GM10266 (cell line): Measurements from ENCODE around the gene ZNF69.
"Not testable (repeated sequence)": the region's sequence is repeated elsewhere in the genome, so short reads cannot be mapped to it uniquely, and the experiment has no call there.

Experiments
- DNase-seq: peaks from one replicate; pipeline ENCODE4 v3.0.0; 2012; ENCODE audit errors: extremely low spot score
- TF ChIP-seq, protein P1 (sequence below): IDR thresholded peaks from 2 replicates; pipeline ENCODE4 v1.5.1; 2012; ENCODE audit warnings: mild to moderate bottlenecking, low read depth; ENCODE audit not compliant: control insufficient read depth, insufficient read depth; ENCODE audit errors: missing control alignments

ZNF69 gene

DNA sequence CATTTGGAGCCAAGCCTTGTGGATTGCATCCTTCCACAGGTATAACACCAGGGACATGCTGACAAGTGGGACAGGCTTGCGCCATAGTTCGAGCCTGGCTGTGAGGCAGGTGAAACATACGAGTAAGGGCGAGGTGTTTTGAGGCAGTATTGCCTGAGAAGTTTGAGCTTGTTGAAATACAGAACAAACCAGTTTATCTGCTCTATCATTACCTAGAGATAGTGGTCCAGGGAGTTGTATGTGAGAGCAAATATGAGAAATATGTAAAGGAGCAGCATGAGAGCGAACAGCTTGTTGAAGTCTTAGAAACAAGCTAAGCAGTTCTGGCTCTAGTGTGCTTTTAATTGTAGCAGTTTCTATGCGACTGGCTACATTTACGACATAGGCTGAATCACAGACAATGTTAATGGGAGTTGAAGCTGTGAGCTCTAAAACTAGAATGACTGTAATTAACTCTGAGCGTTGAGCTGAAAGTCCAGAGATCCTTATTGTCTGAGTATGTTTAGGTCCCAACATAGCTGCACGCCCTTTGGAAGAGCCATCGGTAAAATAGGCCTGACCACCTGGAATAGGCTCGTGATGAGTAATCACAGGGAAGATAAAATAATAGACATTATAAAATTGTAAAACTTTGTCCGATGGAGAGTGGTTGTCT, 30.9 kb upstream of the ZNF69 start:
- TF ChIP-seq, protein P1, sequence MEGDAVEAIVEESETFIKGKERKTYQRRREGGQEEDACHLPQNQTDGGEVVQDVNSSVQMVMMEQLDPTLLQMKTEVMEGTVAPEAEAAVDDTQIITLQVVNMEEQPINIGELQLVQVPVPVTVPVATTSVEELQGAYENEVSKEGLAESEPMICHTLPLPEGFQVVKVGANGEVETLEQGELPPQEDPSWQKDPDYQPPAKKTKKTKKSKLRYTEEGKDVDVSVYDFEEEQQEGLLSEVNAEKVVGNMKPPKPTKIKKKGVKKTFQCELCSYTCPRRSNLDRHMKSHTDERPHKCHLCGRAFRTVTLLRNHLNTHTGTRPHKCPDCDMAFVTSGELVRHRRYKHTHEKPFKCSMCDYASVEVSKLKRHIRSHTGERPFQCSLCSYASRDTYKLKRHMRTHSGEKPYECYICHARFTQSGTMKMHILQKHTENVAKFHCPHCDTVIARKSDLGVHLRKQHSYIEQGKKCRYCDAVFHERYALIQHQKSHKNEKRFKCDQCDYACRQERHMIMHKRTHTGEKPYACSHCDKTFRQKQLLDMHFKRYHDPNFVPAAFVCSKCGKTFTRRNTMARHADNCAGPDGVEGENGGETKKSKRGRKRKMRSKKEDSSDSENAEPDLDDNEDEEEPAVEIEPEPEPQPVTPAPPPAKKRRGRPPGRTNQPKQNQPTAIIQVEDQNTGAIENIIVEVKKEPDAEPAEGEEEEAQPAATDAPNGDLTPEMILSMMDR: no peak
- DNase-seq: no peak

DNA sequence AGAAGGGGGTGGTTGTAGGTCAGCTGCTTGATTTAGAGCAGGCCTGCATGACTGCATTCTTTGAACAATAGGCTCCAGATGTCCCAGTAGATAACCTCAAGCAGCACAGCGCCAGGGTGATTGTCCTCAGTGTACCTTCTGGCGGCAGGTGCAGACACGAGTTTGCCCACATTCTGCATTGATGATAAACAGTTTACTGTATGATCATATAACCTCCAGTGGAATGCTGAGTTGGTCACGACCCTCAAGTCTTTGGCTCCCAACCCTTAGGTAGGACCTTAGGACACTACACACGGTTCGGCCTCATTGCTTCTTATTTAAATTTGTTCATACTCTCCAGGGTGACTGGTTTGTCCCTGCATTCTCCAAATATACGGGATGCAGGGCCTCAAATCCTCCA, 26.9 kb upstream of the ZNF69 start:
- TF ChIP-seq, protein P1: no peak
- no peak for DNase-seq

DNA sequence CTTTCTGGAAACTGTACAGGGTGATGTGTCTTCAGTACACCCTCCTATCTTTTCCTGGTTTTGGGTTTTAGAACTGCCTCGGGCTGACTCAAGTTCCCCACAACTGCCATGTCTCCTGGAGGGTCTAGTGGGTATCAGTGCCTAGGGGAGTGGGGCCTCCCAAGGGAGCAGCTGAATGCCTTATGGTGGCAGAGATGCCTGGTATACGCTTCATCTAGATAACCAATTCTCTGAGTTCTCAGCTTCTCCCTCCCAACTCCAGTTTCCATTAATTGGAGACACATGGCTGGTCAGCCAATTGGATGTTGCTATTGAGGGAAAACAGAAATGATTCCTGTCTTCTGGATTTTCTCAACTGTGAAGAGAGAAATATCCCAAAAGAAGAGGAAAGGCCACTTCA, 26.3 kb upstream of the ZNF69 start:
- TF ChIP-seq, protein P1: no peak
- DNase-seq: no peak

DNA sequence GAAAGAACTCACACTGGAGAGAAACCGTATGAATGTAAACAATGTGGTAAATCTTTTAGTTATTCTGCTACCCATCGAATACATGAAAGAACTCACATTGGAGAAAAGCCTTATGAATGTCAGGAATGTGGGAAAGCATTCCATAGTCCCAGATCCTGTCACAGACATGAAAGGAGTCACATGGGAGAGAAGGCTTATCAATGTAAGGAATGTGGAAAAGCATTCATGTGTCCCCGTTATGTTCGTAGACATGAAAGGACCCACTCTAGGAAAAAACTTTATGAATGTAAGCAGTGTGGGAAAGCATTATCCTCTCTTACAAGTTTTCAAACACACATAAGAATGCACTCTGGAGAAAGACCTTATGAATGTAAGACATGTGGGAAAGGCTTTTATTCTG, 19.8 kb upstream of the ZNF69 start:
- not testable (repeated sequence) for DNase-seq

DNA sequence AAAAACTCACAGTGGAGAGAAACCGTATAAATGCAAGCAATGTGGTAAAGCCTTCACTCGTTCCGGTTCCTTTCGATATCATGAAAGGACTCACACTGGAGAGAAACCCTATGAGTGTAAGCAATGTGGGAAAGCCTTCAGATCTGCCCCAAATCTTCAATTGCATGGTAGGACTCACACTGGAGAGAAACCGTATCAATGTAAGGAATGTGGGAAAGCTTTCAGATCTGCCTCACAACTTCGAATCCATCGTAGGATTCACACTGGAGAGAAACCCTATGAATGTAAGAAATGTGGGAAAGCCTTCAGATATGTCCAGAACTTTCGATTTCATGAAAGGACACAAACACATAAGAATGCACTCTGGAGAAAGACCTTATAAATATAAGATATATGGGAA, 19.4 kb upstream of the ZNF69 start:
- TF ChIP-seq, protein P1: no peak
- no peak for DNase-seq

DNA sequence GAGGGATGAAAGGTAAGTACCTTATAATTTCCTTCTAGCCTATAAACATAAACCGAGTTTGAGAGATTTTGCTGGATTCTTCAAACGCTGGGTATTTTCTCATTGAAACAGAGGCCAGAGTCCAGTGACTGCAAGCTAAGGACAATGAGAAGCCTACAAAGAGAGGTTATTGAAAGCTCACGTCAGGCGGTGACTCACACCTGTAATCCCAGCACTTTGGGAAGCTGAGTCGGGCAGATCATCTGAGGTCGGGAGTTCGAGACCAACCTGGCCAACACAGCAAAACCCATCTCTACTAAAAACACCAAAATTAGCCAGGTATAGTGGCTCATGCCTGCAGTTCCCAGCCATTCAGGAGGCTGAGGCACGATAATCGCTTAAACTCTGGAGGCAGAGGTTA, 15.0 kb upstream of the ZNF69 start:
- no peak for DNase-seq
- TF ChIP-seq, protein P1: no peak

DNA sequence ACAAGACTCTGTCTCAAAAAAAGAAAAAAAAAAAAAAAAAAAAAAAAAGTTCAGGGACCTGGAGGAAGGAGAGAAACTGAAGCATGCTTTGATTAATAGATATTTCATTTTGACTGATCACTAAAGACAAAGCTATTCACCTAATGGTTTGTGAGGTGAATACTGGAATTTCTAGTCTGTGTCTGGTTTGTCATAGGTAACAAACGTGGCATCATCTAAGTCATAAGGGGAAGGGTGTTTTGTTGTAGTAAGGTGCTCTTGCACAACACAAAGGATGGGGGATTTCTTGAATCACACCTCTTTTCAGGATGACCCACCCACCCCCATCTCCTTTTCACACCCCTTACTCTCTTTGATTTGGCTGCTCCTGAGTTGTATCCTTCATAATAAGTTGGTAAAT, 13.8 kb upstream of the ZNF69 start:
- TF ChIP-seq, protein P1: no peak

DNA sequence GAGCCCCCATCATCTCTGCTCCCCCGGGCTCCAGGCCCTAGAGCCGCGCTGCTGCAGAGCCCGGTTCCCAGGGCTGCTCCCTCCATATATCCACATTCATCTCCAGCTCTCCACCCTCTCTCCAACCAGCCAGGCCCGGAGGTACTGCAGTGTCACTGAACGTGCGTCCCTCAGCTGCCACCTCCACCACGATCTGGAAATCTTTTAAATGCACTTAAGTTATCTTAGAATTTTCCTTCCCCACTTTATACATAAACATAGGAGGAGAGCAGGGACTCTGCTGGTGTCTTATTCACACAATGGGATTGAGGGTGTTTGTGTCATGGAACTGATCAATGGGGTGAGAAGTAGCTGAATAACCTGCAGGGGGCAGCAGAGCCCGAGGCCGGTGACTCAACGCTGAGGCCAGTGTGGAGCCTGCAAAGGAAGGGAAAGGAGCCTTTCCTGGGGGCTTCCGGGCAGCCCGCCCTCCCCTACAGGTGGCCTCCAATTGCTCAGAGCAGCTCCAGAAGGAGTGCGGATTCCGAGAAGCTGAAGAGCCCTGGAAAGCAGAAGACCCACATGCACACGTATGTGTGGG, 7.8 kb upstream of the ZNF69 start:
- DNase-seq: not testable (repeated sequence)

More for the DNA sequence above, 13.8 kb upstream of the ZNF69 start:
- DNase-seq: no peak
